GM12801 (cell line): ENCODE results near the gene ZFYVE26.

Experiments
- TF ChIP-seq, protein P1 (sequence below): IDR thresholded peaks from one replicate; pipeline ENCODE4 v1.5.1; 2011; ENCODE audit warnings: control low read depth; ENCODE audit not compliant: insufficient read length; ENCODE audit errors: extremely low read depth

The ZFYVE26 gene

DNA sequence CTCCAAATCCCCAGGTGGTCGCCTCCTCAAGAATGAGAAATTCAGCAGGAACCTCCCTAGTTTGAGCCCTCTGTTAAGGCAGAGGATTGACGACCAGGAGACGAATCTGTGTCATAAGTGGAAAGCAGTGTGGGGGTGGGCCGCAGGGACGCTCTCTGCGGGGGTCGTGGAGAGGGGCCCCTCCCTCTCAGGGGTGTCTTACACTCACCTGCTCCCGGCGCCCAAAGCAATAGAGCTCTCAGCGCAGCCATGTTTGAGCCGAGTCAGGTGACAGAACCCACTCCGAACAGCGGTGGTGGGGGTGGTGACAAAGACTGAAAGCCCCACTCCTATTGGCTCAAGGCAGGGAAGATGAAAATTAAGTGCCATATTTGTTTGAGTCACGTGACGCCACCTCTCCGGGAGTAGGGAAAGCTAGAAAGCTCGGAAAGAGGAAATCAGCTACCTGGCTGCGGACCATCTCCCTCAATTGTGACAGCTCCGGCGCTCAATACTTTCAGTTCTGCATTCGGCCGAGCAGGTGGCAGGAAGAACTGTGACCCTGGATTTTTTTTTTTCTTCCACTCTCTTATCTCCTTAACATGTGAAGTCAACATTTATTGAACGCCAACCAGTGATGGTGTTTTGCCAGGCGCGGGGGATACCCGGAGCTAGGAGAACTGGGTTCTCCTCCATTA is at the start of gene ZFYVE26:
Gene ZFYVE26 (minus strand): TSS at position 265 of the 677 bp plus-strand sequence. CDS start 627 bp downstream, outside the sequence.
- TF ChIP-seq, protein P1, sequence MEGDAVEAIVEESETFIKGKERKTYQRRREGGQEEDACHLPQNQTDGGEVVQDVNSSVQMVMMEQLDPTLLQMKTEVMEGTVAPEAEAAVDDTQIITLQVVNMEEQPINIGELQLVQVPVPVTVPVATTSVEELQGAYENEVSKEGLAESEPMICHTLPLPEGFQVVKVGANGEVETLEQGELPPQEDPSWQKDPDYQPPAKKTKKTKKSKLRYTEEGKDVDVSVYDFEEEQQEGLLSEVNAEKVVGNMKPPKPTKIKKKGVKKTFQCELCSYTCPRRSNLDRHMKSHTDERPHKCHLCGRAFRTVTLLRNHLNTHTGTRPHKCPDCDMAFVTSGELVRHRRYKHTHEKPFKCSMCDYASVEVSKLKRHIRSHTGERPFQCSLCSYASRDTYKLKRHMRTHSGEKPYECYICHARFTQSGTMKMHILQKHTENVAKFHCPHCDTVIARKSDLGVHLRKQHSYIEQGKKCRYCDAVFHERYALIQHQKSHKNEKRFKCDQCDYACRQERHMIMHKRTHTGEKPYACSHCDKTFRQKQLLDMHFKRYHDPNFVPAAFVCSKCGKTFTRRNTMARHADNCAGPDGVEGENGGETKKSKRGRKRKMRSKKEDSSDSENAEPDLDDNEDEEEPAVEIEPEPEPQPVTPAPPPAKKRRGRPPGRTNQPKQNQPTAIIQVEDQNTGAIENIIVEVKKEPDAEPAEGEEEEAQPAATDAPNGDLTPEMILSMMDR: no peak

DNA sequence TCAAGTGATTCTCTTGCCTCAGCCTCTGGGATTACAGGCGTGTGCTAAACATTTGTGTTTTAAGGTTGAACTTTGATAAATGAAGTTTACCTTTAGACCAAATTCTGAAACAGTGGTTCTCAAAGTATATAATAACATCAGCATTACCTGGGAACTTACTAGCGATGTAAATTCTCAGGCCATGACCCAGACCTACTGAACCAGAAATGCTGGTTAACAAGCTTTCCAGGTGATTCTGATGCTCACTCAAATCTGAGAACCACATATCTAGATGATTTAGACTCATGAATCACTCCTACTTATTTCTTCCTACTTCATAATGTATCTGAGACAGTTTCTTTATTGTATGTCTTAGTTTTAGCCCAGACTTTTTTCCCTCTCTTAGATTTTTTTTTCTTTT is 46.8 kb upstream of the ZFYVE26 start:
- TF ChIP-seq, protein P1: no peak

DNA sequence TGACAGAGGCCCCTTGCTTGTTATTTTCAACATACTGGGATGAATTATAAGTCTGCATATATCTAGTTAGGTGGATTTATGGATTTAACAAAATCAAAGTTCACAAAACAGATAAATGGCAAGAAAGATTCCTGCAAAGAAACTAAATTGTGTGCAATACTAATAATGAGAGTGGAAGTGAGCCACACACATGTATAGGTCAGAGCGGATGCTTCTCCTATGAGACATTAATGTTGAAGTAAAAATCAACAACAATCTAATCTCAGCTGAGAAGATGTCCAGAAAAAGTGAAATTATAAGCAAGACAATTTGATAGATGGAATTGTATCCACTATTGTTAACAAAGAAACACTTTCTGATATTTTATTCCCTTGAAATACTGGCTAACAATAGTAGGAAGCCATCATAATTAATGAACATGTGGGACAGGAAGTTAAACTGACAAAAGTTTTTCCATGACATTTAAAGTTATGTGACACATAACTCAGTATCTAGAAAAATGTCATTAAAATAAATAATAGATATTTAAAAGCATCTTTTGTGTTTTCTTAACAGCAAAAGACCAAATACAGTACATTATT is 42.9 kb upstream of the ZFYVE26 start:
- TF ChIP-seq, protein P1: no peak

DNA sequence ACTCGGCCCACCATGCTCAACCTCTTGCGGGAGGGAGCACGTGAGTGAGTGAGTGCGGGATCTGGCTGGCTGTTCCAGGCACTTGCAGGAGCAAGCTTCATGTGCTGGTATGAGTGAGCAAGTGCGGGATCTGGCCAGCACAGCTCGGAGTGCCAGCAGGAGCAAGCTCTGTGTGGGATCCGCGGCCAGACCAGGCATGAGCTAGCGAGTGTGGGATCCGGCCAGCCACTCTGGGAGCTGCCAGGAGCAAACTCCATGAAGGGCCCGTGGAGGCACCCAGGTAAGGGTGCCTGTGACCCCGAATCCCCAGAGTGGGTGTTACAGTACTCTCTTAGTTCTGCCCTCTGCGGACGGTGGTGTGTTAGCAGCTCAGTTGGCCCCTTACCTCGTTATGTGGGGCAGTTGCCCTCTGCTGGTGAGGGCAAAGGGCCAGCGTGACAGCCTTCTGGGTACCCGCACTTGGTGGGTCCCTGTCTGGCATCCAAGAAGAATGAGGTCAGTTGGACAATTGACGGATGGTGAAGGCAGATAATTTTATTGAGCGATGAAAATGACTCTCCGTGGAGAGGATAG is 41.5 kb upstream of the ZFYVE26 start:
- TF ChIP-seq, protein P1: no peak

DNA sequence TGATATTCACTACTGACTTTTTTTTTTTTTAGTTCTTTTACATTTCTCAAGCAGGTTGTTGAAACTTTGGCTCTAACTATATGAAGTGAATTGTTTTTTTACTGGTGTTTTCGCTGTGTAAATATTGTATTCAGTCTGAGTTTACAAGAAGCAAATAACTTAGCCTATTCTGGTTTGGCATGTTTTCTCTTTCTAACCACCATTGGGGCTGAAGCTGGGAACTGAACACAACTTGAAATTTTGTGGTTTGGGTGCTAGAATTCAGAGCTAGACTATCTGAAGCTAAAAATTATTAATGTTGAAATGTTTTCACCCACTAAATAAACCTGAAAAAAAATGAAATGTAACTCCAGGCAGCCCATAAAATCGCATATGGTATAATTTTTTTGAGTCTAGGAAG is 40.4 kb upstream of the ZFYVE26 start:
- TF ChIP-seq, protein P1: no peak

DNA sequence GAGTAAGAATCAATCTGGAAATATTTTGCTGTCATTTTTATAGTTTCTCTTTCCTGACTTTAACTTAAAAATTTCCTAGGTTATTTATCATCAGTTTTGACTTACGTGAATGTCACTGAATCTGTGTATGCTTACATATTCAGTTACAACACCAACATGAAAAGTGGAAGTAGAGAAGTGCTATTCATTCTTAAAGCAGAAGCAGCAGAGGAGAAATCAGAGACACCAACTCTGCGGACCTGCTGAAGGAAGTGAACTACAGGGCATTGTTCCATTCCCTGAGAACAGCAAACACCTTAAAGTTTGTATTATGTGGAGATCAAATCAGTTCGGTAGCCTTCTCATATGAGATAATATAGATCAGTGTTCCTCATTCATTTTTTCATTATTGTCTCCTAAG is 37.3 kb upstream of the ZFYVE26 start:
- TF ChIP-seq, protein P1: no peak

DNA sequence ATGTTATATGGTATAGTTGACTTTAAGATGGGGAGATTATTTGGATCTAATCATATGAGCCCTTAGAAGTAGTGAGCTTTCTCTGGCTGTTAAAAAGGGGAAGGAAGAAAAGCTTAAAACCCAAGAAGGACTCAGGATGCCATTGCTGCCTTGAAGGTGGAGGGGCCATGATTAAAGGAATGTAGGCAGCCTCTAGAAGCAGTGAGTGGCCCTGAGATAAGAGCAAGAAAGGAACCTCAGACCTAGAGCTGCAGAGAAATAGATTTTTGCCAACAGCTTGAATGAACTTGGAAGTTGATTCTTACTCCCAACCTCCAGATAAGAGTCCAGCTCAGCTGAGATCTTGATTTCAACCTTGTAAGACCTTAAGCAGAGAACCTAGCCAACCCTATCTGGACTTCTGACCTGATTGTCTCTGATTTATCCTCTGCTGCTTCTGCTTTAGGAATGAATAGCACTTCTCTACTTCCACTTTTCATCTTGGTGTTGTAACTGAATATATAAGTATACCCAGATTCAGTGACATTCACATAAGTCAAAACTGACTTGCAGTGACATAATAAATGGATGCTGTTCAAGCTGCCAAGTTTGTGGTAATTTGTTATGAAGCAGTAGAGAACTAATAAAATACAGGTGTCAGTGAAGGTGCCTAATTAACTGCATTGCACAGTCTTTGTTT is 36.7 kb upstream of the ZFYVE26 start:
- TF ChIP-seq, protein P1: no peak
